HG03064 (cell line): ENCODE results near the gene CENPN.

ENCODE experiments used
- ATAC-seq: cut with Tn5 transposase; IDR thresholded peaks from one replicate; pipeline ENCODE4 v1.9.1; 2021; ENCODE audit warnings: low read depth; ENCODE audit not compliant: unreplicated experiment

CENPN gene

GRCh38 chr16:81073560-81074330, 66.7 kb downstream of the CENPN start:
- ATAC-seq: no peak

GRCh38 chr16:81076566-81077075, 69.6 kb downstream of the CENPN start:
- peak; percentile 85 for ATAC-seq

GRCh38 chr16:81077076-81077940, 70.3 kb downstream of the CENPN start, which contains the start of gene C16orf46:
TSS of gene C16orf46 (minus strand) at chr16:81077238. CDS start at chr16:81063955, 13,283 bp downstream.
- ATAC-seq: peak; percentile 96

- ATAC-seq: no peak
These were observed 73.2 kb downstream of the CENPN start for GRCh38 chr16:81080233-81080632.

- no peak for ATAC-seq
These were observed 74.0 kb downstream of the CENPN start for GRCh38 chr16:81081014-81081413.
